ENCODE measurements around the gene INTS1. TPM values are rescaled to one million over a fixed set of nuclear protein-coding genes. Genes with fewer than 3 reads are reported as not detected.

INTS1 gene
- total and polyA plus RNA-seq, 9 donors: 1.9 to 80.5 (median 61.5) TPM

GRCh38 chr7:1460821-1461645, 43.2 kb downstream of the INTS1 start:
- intact Hi-C loops (cut with DNase I): no loop called here

GRCh38 chr7:1459920-1460820, 44.0 kb downstream of the INTS1 start:
- Histone ChIP-seq H3K36me3 (no peaks in the 10 kb centered on the region), H3K4me1 (ENCODE audit: insufficient read depth) (peaks cover 9% of the 10 kb centered on the region), H3K27ac (peak overlapping the region in 1 of 2 donors; percentile 21), H3K9me3 (no peaks in the 10 kb centered on the region), H3K27me3 (no peaks in the 10 kb centered on the region), H3K4me3 (peak overlapping the region; percentile 54)
- TF ChIP-seq CTCF (IDR thresholded peaks at IDR 0.05) (no peak), POLR2A (IDR thresholded peaks at IDR 0.05) (no peak), EP300 (IDR thresholded peaks at IDR 0.05) (no peak)
- DNase-seq: peak in 3 of 5 donors; percentile 58 to 66 (median 60)
- 10 to 12% (median 12%) methylated on average over 29 to 30 of the region's 30 CpGs for WGBS, 3 donors
- intact Hi-C loops (cut with DNase I): no loop called here

More at GRCh38 chr7:1460821-1461645, 43.2 kb downstream of the INTS1 start:
- Histone ChIP-seq H3K27me3 (no peaks in the 10 kb centered on the region), H3K36me3 (no peaks in the 10 kb centered on the region), H3K9me3 (no peaks in the 10 kb centered on the region), H3K4me1 (ENCODE audit: insufficient read depth) (peaks cover 9% of the 10 kb centered on the region), H3K4me3 (no peak overlapping the region), H3K27ac (peak overlapping the region in 1 of 2 donors; percentile 41)
- WGBS, 3 donors: 14 to 20% (median 18%) methylated on average over 30 of the region's 30 CpGs
- DNase-seq: peak; percentile 49 to 73 (median 60)
- TF ChIP-seq POLR2A (IDR thresholded peaks at IDR 0.05) (no peak), CTCF (IDR thresholded peaks at IDR 0.05) (no peak), EP300 (IDR thresholded peaks at IDR 0.05) (no peak)

- H3K4me1 ChIP-seq (ENCODE audit: insufficient read depth): peaks cover 9% of the 10 kb centered on the region
- peak overlapping the region in 1 of 2 donors; percentile 21 for H3K27ac ChIP-seq
- no peaks in the 10 kb centered on the region for H3K36me3 ChIP-seq
- peak; percentile 99 to 100 (median 100) for DNase-seq
- intact Hi-C loops (cut with DNase I): no loop called here
- H3K4me3 ChIP-seq: peak overlapping the region; percentile 54
- 1 to 3% (median 1%) methylated on average over 13 to 35 of the region's 35 CpGs for WGBS, 3 donors
- H3K27me3 ChIP-seq: no peaks in the 10 kb centered on the region
- TF ChIP-seq CTCF (IDR thresholded peaks at IDR 0.05) (no peak), EP300 (IDR thresholded peaks at IDR 0.05) (no peak), POLR2A (IDR thresholded peaks at IDR 0.05) (no peak)
- no peaks in the 10 kb centered on the region for H3K9me3 ChIP-seq
These were observed 44.7 kb downstream of the INTS1 start for GRCh38 chr7:1459512-1459892.

- no peaks in the 10 kb centered on the region for H3K27me3 ChIP-seq
- 0 to 2% (median 1%) methylated on average over 59 to 69 of the region's 69 CpGs for WGBS, 3 donors
- TF ChIP-seq CTCF (IDR thresholded peaks at IDR 0.05): no peak
- TF ChIP-seq POLR2A (IDR thresholded peaks at IDR 0.05): peak; percentile 60
- peak; percentile 81 to 84 (median 82) for DNase-seq
- peak within 1 kb of the TSS; percentile 54 for H3K4me3 ChIP-seq
- peak within 1 kb of the TSS in 1 of 2 donors; percentile 21 for H3K27ac ChIP-seq
- no peaks in the 10 kb centered on the region for H3K9me3 ChIP-seq
- H3K36me3 ChIP-seq: no peaks in the 10 kb centered on the region
- H3K4me1 ChIP-seq (ENCODE audit: insufficient read depth): peaks cover 9% of the 10 kb centered on the region
- intact Hi-C loops (cut with DNase I): no loop called here
These were observed 45.3 kb downstream of the INTS1 start, which contains the start of gene MICALL2 for GRCh38 chr7:1458683-1459511. MICALL2 (minus strand) TSS chr7:1459470; CDS start chr7:1459326, 144 bp downstream.
